ENCODE data around the gene NR4A1.
A peak's percentile ranks its signal among the peaks of the same experiment; 100 is the strongest.

DNA sequence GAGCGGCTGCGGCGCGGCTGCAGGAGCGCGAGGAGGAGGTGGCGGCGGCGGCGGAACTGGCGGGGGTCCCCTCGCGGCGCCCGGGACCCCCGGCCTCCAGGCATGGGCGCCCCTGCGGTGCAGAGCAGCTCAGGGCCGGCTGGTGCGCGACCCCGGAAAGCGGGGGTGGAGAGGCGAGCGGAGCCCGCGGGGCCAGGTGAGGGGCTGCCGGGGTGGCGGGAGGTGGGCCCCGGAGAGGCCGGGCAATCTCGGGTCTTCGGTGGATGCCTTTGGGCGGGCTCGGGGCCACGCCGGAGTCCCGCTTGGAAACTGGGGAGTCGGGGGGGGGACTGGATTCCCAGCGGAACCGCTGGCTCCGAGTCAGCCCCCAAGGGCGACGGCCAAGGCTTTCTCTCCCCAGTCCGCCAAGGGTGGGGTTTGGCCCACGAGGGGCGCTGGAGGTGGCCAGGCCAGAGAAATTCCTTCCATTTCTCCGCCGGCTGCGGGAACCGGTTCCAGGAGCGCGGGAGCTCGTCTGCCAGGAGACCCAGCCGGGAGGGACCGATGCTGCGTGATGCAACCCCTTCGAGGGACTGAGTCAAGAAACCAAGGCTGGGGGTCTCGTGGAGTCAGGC, 13.9 kb upstream of the NR4A1 start:
- TF ChIP-seq EP300 (conservative IDR thresholded peaks at IDR 0.05; ENCODE audit: poor library complexity, severe bottlenecking) (no peak), SMC3 (conservative IDR thresholded peaks at IDR 0.05; ENCODE audit: poor library complexity) (no peak)
- TF ChIP-seq, protein P1, sequence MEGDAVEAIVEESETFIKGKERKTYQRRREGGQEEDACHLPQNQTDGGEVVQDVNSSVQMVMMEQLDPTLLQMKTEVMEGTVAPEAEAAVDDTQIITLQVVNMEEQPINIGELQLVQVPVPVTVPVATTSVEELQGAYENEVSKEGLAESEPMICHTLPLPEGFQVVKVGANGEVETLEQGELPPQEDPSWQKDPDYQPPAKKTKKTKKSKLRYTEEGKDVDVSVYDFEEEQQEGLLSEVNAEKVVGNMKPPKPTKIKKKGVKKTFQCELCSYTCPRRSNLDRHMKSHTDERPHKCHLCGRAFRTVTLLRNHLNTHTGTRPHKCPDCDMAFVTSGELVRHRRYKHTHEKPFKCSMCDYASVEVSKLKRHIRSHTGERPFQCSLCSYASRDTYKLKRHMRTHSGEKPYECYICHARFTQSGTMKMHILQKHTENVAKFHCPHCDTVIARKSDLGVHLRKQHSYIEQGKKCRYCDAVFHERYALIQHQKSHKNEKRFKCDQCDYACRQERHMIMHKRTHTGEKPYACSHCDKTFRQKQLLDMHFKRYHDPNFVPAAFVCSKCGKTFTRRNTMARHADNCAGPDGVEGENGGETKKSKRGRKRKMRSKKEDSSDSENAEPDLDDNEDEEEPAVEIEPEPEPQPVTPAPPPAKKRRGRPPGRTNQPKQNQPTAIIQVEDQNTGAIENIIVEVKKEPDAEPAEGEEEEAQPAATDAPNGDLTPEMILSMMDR (IDR thresholded peaks at IDR 0.05; ENCODE audit: poor library complexity, severe bottlenecking): peak; percentile 32
- TF ChIP-seq, protein P2, sequence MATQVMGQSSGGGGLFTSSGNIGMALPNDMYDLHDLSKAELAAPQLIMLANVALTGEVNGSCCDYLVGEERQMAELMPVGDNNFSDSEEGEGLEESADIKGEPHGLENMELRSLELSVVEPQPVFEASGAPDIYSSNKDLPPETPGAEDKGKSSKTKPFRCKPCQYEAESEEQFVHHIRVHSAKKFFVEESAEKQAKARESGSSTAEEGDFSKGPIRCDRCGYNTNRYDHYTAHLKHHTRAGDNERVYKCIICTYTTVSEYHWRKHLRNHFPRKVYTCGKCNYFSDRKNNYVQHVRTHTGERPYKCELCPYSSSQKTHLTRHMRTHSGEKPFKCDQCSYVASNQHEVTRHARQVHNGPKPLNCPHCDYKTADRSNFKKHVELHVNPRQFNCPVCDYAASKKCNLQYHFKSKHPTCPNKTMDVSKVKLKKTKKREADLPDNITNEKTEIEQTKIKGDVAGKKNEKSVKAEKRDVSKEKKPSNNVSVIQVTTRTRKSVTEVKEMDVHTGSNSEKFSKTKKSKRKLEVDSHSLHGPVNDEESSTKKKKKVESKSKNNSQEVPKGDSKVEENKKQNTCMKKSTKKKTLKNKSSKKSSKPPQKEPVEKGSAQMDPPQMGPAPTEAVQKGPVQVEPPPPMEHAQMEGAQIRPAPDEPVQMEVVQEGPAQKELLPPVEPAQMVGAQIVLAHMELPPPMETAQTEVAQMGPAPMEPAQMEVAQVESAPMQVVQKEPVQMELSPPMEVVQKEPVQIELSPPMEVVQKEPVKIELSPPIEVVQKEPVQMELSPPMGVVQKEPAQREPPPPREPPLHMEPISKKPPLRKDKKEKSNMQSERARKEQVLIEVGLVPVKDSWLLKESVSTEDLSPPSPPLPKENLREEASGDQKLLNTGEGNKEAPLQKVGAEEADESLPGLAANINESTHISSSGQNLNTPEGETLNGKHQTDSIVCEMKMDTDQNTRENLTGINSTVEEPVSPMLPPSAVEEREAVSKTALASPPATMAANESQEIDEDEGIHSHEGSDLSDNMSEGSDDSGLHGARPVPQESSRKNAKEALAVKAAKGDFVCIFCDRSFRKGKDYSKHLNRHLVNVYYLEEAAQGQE (IDR thresholded peaks at IDR 0.05; ENCODE audit: borderline replicate concordance): peak; percentile 71

All from neural cell (in vitro differentiated cells).